Measurements from ENCODE around the gene ZNF524.
"Not testable (repeated sequence)": the region's sequence is repeated elsewhere in the genome, so short reads cannot be mapped to it uniquely, and the experiment has no call there.

The ZNF524 gene

GRCh38 chr19:55581145-55581822 is 18.8 kb upstream of the ZNF524 start:
- no peak for DNase-seq (ENCODE audit: low read depth in 3 of 3)

GRCh38 chr19:55581823-55582223 is 18.3 kb upstream of the ZNF524 start:
- no peak for DNase-seq (ENCODE audit: low read depth in 3 of 3)

GRCh38 chr19:55582284-55582683 is 17.8 kb upstream of the ZNF524 start:
- not testable (repeated sequence) for DNase-seq (ENCODE audit: low read depth in 3 of 3)

- not testable (repeated sequence) for DNase-seq (ENCODE audit: low read depth in 3 of 3)
Observed at GRCh38 chr19:55583897-55584296, 16.2 kb upstream of the ZNF524 start.

GRCh38 chr19:55584871-55585270 is 15.2 kb upstream of the ZNF524 start:
- no peak for DNase-seq (ENCODE audit: low read depth in 3 of 3)

- DNase-seq (ENCODE audit: low read depth in 3 of 3), result peak in 1 of 3 experiments; percentile 40
Observed at GRCh38 chr19:55585658-55586339, 14.3 kb upstream of the ZNF524 start.

GRCh38 chr19:55586976-55587668 is 13.0 kb upstream of the ZNF524 start:
- peak; percentile 81 to 85 (median 84) for DNase-seq (ENCODE audit: low read depth in 3 of 3)

- DNase-seq (ENCODE audit: low read depth in 3 of 3), result no peak
Observed at GRCh38 chr19:55588738-55589137, 11.3 kb upstream of the ZNF524 start.

GRCh38 chr19:55590109-55590508 is 10.0 kb upstream of the ZNF524 start:
- no peak for DNase-seq (ENCODE audit: low read depth in 3 of 3)

GRCh38 chr19:55590617-55591016 is 9.5 kb upstream of the ZNF524 start:
- no peak for DNase-seq (ENCODE audit: low read depth in 3 of 3)

GRCh38 chr19:55591555-55591954 is 8.5 kb upstream of the ZNF524 start:
- DNase-seq (ENCODE audit: low read depth in 3 of 3), result no peak

- DNase-seq (ENCODE audit: low read depth in 3 of 3), result no peak
Observed at GRCh38 chr19:55592391-55593090, 7.5 kb upstream of the ZNF524 start.

- DNase-seq (ENCODE audit: low read depth in 3 of 3), result no peak
Observed at GRCh38 chr19:55593096-55593772, 6.9 kb upstream of the ZNF524 start.

- no peak for DNase-seq (ENCODE audit: low read depth in 3 of 3)
Observed at GRCh38 chr19:55594996-55595545, 5.0 kb upstream of the ZNF524 start.

- no peak for DNase-seq (ENCODE audit: low read depth in 3 of 3)
Observed at GRCh38 chr19:55596304-55596703, 3.8 kb upstream of the ZNF524 start.

GRCh38 chr19:55597501-55597921 is 2.6 kb upstream of the ZNF524 start:
- no peak for DNase-seq (ENCODE audit: low read depth in 3 of 3)

GRCh38 chr19:55598034-55598433 is 2.1 kb upstream of the ZNF524 start:
- no peak for DNase-seq (ENCODE audit: low read depth in 3 of 3)

GRCh38 chr19:55598719-55599467 is 1.2 kb upstream of the ZNF524 start:
- DNase-seq (ENCODE audit: low read depth in 3 of 3), result peak; percentile 84 to 91 (median 90)

- DNase-seq (ENCODE audit: low read depth in 3 of 3), result peak; percentile 92 to 95 (median 92)
Observed at GRCh38 chr19:55599468-55599841, 633 bp upstream of the ZNF524 start, which contains the start of gene FIZ1. Gene FIZ1 (minus strand): TSS chr19:55599517. CDS start chr19:55597865, 1,652 bp downstream.

GRCh38 chr19:55600662-55601028 is 557 bp downstream of the ZNF524 start:
- DNase-seq (ENCODE audit: low read depth in 3 of 3), result no peak

GRCh38 chr19:55601084-55601483 is 996 bp downstream of the ZNF524 start:
- DNase-seq (ENCODE audit: low read depth in 3 of 3), result no peak
